Thyroid gland (tissue), 4 donors: Measurements from ENCODE around the gene NIM1K.

Source experiments
- POLR2A ChIP-seq, 2 donors: fragments of 450-650 bp; IDR thresholded peaks; one replicate each; pipeline ENCODE4 v1.6.1; 2017; ENCODE audit warnings: antibody characterized with exemption in 2 of 2, mild to moderate bottlenecking in 2 of 2, moderate library complexity in 1 of 2
- TF ChIP-seq, protein P1 (sequence below), 6 experiments: fragments of 200-600 bp in 3 of 6; fragments of 450-650 bp in 3 of 6; sonication (generic) in 3 of 6; IDR thresholded peaks; one replicate each; pipeline ENCODE4 v1.5.1; 2016 to 2019; ENCODE audit warnings: antibody characterized with exemption in 6 of 6, mild to moderate bottlenecking in 2 of 6, inconsistent platforms in 1 of 6, moderate library complexity in 1 of 6

DNA sequence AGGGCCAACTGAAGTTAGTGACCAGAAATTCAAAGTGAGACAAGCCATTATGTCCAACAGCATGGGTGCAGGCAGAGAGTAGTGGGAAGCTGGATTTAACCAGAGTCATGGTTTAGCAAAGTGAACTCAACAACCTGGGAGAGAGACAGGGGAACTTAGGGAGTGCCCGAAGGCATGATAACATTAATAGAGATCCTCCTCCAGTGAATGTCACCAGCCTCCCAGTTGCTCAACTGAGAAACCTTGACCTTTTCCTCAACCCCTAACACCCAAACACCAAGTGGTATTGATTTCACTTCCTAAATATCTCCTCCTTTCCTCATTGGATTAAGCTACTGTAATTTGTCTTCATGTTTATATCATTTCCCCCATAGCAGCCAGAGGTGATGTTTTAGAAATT, 78.6 kb downstream of the NIM1K start:
- TF ChIP-seq, protein P1, sequence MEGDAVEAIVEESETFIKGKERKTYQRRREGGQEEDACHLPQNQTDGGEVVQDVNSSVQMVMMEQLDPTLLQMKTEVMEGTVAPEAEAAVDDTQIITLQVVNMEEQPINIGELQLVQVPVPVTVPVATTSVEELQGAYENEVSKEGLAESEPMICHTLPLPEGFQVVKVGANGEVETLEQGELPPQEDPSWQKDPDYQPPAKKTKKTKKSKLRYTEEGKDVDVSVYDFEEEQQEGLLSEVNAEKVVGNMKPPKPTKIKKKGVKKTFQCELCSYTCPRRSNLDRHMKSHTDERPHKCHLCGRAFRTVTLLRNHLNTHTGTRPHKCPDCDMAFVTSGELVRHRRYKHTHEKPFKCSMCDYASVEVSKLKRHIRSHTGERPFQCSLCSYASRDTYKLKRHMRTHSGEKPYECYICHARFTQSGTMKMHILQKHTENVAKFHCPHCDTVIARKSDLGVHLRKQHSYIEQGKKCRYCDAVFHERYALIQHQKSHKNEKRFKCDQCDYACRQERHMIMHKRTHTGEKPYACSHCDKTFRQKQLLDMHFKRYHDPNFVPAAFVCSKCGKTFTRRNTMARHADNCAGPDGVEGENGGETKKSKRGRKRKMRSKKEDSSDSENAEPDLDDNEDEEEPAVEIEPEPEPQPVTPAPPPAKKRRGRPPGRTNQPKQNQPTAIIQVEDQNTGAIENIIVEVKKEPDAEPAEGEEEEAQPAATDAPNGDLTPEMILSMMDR (IDR thresholded peaks at IDR 0.05): no peak
- TF ChIP-seq POLR2A (IDR thresholded peaks at IDR 0.05): no peak
